Mucosa of descending colon (tissue), 3 donors: ENCODE measurements around the gene C5AR2. TPM values are rescaled to one million over a fixed set of nuclear protein-coding genes. Genes with fewer than 3 reads are reported as not detected.
A peak's percentile ranks its signal among the peaks of the same experiment; 100 is the strongest.

Experiments used
- ATAC-seq: fragments of 200-7000 bp; cut with Tn5 transposase; one replicate; pipeline ENCODE4 v1.9.1; 2020; ENCODE audit warnings: mild to moderate bottlenecking, moderate library complexity
- DNase-seq, 3 donors: peaks; one replicate each; pipeline ENCODE4 v3.0.0-alpha.2; 2020
- H3K36me3 ChIP-seq: fragments of 200-600 bp; one replicate; pipeline ENCODE4 v1.8.0; 2021; ENCODE audit warnings: low read depth, mild to moderate bottlenecking
- H3K4me1 ChIP-seq: fragments of 200-600 bp; one replicate; pipeline ENCODE4 v1.8.0; 2021; ENCODE audit warnings: low read depth, mild to moderate bottlenecking
- H3K4me3 ChIP-seq: fragments of 200-600 bp; one replicate; pipeline ENCODE4 v1.8.0; 2021; ENCODE audit warnings: mild to moderate bottlenecking
- H3K9me3 ChIP-seq: fragments of 200-600 bp; one replicate; pipeline ENCODE4 v1.8.0; 2021; ENCODE audit warnings: mild to moderate bottlenecking
- CTCF ChIP-seq: fragments of 200-600 bp; IDR thresholded peaks from one replicate; pipeline ENCODE4 v1.8.0; 2022; ENCODE audit warnings: antibody characterized with exemption, mild to moderate bottlenecking
- intact Hi-C, 2 donors: fragments of 100-400 bp; cut with DNase I in 1 of 2; cut with micrococcal nuclease in 1 of 2; formaldehyde crosslinking; loops; one replicate each; pipeline versions ENCODE4 v1.11.0 to v1.11.1; 2022; cut with DNase I, micrococcal nuclease
- total RNA-seq, 3 donors: library from RNA; stranded (reverse); fragmentation: NEBNext Ultra II Directional in 2 of 3; extraction: Animal tissue kit (Norgen Biotek cat#: 25700) in 2 of 3; gene quantifications; one replicate each; pipeline versions ENCODE4 v1.2.1 to v1.2.4, GENCODE V29; 2021 to 2023
- donor health status: DM: no; HTN: no; CAD: no; lungs with moderate emphysema.
- donor health status: DM: no; HTN: no; CAD: no.
- donor health status: DM: no; HTN: yes; CAD: no.

The C5AR2 gene
- total RNA-seq, 3 donors from 2014 or later: 0.29 to 1.6 (median 1.4) TPM

- no peak for TF ChIP-seq CTCF
- ATAC-seq (no peak), DNase-seq (no peak)
- Histone ChIP-seq H3K9me3 (no peaks in the 10 kb centered on the region), H3K4me1 (no peaks in the 10 kb centered on the region), H3K4me3 (no peak overlapping the region), H3K36me3 (no peaks in the 10 kb centered on the region)
- intact Hi-C loops: no loop called here
These were observed 44.0 kb downstream of the C5AR2 start for GRCh38 chr19:47375694-47376588.

GRCh38 chr19:47376589-47377144 is 44.7 kb downstream of the C5AR2 start:
- Histone ChIP-seq H3K4me3 (no peak overlapping the region), H3K9me3 (no peaks in the 10 kb centered on the region), H3K4me1 (no peaks in the 10 kb centered on the region), H3K36me3 (no peaks in the 10 kb centered on the region)
- DNase-seq: no peak
- no peak for TF ChIP-seq CTCF
- intact Hi-C loops: no loop called here
- ATAC-seq: no peak

- no peak for DNase-seq
- peak; percentile 5 for ATAC-seq
- no peaks in the 10 kb centered on the region for H3K9me3 ChIP-seq
- no peak overlapping the region for H3K4me3 ChIP-seq
- no peak for TF ChIP-seq CTCF
- no peaks in the 10 kb centered on the region for H3K4me1 ChIP-seq
- H3K36me3 ChIP-seq: no peaks in the 10 kb centered on the region
- intact Hi-C loops: no loop called here
These were observed 45.3 kb downstream of the C5AR2 start for GRCh38 chr19:47377208-47377701.

- no peak for TF ChIP-seq CTCF
- Histone ChIP-seq H3K4me1 (no peaks in the 10 kb centered on the region), H3K36me3 (no peaks in the 10 kb centered on the region), H3K4me3 (no peak overlapping the region), H3K9me3 (no peaks in the 10 kb centered on the region)
- intact Hi-C loops: no loop called here
- DNase-seq (no peak), ATAC-seq (no peak)
These were observed 45.8 kb downstream of the C5AR2 start for GRCh38 chr19:47377801-47378200.

GRCh38 chr19:47378246-47378645 is 46.3 kb downstream of the C5AR2 start:
- intact Hi-C loops: no loop called here
- no peaks in the 10 kb centered on the region for H3K4me1 ChIP-seq
- no peak for DNase-seq
- H3K4me3 ChIP-seq: no peak overlapping the region
- TF ChIP-seq CTCF: no peak
- H3K36me3 ChIP-seq: no peaks in the 10 kb centered on the region
- ATAC-seq: no peak
- H3K9me3 ChIP-seq: no peaks in the 10 kb centered on the region
